PC-9 (cell line): ENCODE data around the gene OR11H7.
A peak's percentile ranks its signal among the peaks of the same experiment; 100 is the strongest.

Source experiments
- CTCF ChIP-seq: fragments of 200-600 bp; sonication (generic); conservative IDR thresholded peaks from 2 replicates; pipeline ENCODE4 v1.6.1; 2017; ENCODE audit warnings: mixed run types, antibody characterized with exemption, mild to moderate bottlenecking, moderate library complexity
- EZH2 ChIP-seq: fragments of 200-600 bp; sonication (generic); IDR thresholded peaks from 2 replicates; pipeline ENCODE4 v1.8.0; 2017; ENCODE audit warnings: antibody characterized with exemption, low read depth

DNA sequence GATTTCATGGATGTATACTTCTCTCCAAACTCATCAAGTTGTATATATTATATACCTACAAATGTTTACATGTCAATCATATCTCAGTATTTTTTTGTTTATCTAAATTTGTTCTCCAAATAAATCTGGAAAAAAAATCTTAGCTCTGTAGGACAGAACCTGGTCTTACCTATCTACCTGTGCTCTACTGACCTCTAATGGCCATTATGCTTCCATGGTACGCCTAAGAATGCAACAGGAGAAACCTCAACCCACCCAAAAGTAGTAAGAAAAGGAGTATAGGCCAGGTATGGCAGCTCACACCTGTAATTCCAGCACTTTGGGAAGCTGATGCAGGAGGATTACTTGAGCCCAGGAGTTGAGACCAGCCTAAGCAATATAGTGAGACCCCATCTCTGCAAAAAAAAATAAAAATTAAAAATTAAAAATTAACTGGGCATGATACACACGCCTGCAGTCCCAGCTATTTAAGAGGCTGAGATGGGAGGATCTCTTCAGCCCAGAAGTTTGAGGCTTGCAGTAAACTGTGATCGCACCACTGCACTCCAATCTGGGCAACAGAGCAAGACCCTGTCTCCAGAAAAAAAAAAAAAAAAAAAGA, 19.0 kb downstream of the OR11H7 start:
- TF ChIP-seq CTCF (peak; percentile 56), EZH2 (no peak)
